H1 (cell line): ENCODE data around the gene CHCHD1. TPM values are rescaled to one million over a fixed set of nuclear protein-coding genes. Genes with fewer than 3 reads are reported as not detected.

Source experiments
- ATF2 ChIP-seq: IDR thresholded peaks from 2 replicates; pipeline ENCODE4 v1.6.1; 2012; ENCODE audit warnings: low read length, inconsistent platforms
- CBX8 ChIP-seq: fragments of 300-800, 300-1000 bp; sonication (generic); IDR thresholded peaks from 2 replicates; pipeline ENCODE4 v1.7.1; 2016; ENCODE audit warnings: low read depth, low read length, borderline replicate concordance
- HDAC2 ChIP-seq, 2 experiments: fragments of 300-600 bp in 1 of 2; sonication (generic) in 1 of 2; IDR thresholded peaks; 2 replicates each; pipeline ENCODE4 v1.6.1; 2011 to 2012; ENCODE audit warnings: low read depth in 2 of 2, low read length in 2 of 2, mild to moderate bottlenecking in 2 of 2, moderate library complexity in 2 of 2, borderline replicate concordance in 1 of 2, inconsistent platforms in 1 of 2
- polyA plus RNA-seq, 7 experiments: library from polyadenylated mRNA; depleted of rRNA in 3 of 7; stranded (reverse) in 5 of 7; unstranded in 2 of 7; fragments of >200 nt in 5 of 7; fragments of 200-250 nt in 2 of 7; gene quantifications; 1 replicate in 5 of 7; 2 replicates in 1 of 7; 4 replicates in 1 of 7; pipeline versions ENCODE4 v1.2.1 to v1.2.3, GENCODE V29; 2011 to 2013; ENCODE audit warnings: missing spikeins in 2 of 7, mixed read lengths in 2 of 7
- total RNA-seq: library from RNA; stranded (reverse); fragmentation: NEBNext Ultra II Directional; extraction: Animal tissue kit (Norgen Biotek cat#: 25700); gene quantifications from 2 replicates; pipeline ENCODE4 v1.2.1, GENCODE V29; 2021

CHCHD1 gene
- total and polyA plus RNA-seq, 2 of the 8 experiments (the other 6 are each of a cell fraction or from before 2014, with no cell fraction given): 44.9 to 58.1 TPM

GRCh38 chr10:73810358-73810734 lies 28.5 kb downstream of the CHCHD1 start (continued):
- TF ChIP-seq ATF2 (no peak), HDAC2 (IDR thresholded peaks at IDR 0.05; ENCODE audit: borderline replicate concordance in 1 of 2, low read depth in 2 of 2, low read length in 2 of 2) (no peak), CBX8 (no peak)
- TF ChIP-seq, all 59 proteins: peak for 0
